NCI-H1092 treated with DMSO at 0.1 percent for 48 hours (cell line): ENCODE data around the gene GPR39.

ENCODE experiments used
- DNase-seq: peaks from one replicate; lab custom pipeline; 2025; lab: John Stamatoyannopoulos, UW

Gene GPR39

DNA sequence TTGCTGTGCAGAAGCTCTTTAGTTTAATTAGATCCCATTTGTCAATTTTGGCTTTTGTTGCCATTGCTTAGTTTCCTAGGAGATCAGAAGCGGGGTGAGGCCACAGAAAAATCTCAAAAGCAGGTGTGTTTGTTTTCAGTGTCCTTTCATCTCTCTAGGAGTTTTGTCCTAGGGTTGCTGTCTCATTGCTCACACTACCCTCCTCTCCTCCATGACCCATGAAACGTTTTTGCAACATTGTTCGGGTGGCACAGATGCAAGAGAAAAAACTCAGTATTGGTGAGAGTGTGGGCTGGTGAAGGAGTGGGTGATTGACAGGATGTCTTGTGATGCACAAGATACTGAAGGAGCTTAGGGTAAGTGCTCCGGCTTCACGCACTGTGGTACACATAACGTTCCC, 149.8 kb downstream of the GPR39 start:
- DNase-seq, result no peak

DNA sequence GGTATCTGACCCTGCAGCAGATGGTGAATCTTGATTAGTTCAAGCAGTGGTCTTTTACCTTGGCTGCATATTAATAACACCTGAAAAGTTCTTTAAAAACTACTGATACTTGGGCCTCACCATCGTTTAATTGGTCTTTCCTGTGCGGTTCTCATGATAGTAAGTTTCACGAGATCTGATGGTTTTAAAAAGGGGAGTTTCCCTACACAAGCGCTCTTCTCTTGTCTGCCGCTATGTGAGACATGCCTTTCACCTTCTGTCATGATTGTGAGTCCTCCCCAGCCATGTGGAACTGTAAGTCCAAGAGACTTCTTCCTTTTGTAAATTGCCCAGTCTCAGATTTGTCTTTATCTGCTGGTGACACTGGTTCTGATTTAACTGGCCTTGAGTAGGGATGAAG, 151.1 kb downstream of the GPR39 start:
- DNase-seq, result no peak

DNA sequence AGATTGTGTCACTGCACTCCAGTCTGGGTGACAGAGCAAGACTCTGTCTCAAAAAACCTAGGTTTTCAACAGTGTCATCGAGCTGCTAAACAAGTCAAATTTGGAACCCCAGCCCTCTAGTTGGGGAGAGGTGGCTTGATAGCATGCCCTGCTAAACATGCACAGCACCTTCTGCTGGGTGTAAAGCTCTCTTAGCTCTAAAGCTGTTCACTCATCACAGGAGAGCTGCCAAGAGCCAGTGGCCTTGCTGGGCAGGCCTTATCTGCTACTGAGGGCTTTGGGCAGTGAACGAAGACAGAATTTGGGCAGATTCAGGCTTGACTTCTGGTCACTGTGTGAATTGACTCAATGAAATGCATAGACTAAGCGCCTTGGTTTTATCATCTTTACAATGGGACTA, 152.1 kb downstream of the GPR39 start:
- DNase-seq, result no peak

DNA sequence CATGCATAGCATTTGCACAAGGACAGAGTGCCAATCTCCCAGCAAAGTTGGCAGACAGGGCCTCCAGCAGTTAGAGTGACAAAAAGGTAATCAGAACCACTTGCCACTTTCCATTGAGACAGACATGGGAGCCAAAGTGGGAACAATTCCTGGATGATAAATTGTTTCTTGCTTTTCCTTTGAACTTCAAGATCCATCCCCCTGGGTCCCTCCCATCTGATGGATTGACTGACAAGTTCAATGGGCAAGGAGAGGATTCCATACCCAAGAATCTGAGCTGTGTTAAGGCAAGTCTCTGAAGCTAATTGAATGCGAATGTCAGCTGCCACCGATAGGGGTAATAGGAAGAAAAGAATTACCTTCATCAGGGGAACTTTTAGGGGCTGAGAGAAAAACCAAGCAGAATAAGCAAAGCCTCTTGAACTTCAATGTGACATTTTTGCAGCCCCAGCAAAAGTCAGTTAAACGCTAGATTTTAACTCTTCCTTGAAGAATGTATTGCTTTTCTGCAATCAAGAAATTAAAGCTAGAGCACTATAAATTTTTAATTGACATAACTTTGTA, 156.9 kb downstream of the GPR39 start:
- no peak for DNase-seq

DNA sequence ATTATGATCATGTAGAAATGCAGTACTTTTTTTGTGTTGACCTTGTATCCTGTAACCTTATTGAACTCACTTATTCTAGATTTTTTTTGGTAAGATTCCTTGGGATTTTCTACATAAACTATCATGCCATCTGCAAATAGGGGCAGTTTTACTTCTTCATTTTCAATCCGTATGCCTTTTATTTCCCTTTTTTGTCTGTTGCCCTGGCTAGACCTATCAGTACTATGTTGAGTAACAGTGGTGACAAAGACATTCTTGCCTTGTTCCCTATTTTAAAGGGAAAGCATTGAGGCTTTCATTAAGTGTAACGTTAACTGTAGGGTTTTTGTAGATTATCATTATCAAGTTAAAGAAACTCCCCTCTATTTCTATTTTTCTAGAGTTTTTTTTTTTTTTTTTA, 161.1 kb downstream of the GPR39 start:
- DNase-seq, result no peak

DNA sequence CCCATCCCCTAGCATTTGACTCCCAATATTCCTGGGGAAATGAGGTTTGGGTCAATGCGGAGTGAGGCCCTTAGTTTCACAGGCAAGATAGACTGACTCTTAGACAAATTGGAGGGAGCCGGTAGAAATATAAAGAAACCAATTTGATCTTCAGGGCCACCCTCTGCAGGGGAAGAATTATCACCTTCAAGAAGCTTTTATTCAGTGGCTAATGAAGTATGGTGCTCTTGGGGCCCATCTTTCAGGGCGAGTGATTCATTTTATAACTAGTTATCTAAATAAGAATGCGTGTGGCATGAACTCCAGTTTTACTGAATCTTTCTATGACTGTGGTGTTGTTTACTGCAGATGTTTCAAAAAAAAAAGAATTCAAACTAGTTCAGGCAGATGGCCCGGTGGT, 165.0 kb downstream of the GPR39 start:
- DNase-seq, result no peak

DNA sequence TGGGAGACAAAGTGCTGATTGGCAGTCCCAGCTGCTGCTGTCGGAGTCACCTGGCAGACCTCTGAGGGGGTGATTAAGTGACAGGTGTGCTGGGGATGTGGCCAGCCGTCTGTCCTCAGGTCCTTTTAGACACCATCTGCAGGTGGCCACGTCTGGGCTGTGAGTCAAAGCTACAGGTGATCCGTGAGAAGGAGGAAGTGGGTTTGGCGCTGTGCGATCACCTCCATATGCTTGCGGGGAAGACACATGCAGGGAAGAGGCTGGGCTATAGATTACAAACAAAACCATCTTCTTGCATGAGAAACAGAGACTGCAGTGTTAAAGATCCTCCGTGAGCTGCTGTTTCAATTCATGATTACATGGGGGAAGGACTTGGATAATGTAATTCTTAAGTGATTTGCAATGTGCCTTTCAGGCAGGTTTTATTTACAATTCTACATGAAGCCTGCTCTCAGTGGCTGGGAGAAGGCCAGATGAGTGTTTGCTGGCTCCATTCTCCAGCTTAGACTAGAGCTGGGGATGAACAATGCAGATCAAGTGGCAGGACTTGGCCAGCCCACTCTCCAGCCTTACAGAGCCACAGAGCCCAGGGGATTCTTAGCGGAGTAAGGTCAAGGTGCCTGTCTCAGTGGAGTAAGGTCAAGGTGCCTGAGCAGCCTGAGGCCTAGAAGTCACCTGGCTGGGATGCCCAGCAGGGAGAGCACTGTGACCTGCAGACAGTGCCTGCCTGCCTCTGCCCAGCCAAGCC, 165.6 kb downstream of the GPR39 start:
- peak; percentile 90 for DNase-seq

DNA sequence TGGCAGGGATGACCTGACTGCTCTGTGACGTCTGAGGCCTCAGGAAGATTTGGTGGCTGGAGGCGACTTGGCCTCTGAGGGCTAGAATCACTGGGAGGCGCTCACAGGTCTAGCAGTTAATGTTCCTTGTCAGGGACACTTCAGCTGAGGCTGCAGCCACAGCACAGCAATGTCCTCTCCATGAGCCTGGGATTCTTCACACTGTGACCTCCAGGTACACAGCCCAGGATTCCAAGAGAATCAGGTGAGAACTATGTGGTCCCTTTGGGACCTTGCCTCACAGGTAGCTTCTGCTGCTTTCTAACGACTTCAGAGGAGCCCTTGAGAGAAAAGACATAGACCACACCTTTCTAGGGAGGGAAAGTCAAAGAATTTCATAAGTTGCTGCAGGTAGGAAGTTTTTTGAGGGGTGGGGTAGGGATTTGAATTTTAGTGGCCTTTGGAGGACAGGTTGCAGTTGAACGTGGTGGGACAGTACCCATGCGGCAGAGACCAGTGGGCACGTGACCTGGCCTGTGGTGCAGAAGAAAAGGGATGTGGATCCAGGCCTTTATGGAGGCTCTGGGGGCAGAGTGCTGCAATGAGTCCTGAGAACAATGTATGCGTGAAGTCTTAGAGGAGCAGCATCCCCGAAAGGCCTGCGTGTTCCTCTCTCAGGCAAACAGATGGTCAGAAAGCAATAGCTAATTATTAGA, 167.2 kb downstream of the GPR39 start:
- no peak for DNase-seq

DNA sequence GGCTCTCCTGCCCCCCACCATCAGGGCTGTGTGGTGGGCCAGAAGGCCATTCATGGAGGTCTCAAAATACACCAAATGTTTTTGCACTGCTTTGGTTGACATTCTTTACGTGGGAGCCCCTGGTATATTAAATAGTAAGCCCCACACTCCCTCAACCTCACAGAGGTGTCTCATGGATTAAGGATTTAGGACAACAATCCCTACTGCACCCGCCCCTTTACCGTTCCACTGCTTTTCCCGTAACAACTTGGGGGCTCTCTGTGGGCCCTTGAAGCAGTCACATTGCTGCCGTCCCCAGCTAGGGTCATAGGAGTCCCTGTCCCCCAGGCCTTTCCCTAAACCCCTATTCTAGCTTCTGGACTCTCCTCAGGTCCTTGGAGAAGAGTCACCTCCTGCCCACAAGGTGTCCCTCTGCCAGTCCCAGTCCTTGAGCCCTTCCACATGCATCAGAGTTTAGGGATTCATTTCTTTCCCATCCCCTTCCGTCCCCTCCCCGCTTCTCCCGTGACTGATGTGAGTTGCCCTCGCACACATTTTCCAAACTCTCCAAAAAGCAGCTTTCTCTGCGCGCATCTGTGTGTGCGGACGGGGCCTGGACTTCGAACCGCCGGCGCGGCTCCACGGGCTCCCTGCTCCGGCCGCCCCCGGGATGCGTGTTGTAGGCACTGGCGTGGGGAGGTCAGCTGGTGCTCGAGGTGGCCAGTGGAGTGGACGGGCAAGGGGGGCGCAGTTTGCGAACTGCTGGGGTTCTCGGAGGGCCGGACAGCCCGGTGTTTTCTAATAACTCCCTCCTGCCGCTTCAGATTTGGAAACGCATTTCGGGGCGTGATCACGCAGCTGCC, 168.6 kb downstream of the GPR39 start:
- no peak for DNase-seq

DNA sequence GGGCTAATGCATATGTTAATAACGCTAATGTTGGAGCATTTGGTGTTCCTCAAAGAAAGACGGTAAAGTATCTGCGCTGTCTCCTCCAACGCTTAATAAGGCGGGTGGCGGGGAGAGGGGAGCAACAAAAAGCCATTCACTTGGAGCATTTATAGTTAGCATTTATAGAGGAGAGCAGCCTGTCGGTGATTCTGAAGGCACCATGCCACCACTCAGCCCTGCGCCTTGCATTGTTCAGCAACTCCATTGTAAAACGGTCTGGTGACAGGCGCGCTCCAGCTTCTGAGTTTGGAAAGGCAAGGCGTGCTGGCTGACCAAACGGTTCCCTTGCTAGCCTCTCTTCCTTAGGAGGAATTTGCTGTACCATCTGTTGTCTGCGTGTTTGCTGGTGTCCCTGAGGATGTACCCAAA, 169.5 kb downstream of the GPR39 start:
- no peak for DNase-seq

DNA sequence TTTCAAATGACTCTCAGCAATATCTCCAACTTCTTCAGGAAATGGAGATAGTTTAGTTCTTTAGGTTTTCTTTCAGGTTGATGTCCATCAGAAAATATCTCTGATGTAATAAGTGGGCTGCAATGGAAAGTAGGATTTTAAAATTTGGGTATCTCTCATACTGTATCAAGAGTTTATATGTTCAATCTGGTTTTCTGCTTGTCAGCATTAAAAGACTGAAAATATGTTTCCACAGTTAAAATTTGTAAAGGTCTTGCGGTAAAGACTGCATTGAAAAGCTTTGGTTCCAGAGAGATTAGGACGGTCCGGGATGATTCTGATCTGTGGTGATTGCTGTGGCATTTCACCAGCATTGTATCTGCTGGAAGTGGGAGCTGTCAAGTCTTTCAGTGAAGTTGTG, 170.2 kb downstream of the GPR39 start:
- no peak for DNase-seq

DNA sequence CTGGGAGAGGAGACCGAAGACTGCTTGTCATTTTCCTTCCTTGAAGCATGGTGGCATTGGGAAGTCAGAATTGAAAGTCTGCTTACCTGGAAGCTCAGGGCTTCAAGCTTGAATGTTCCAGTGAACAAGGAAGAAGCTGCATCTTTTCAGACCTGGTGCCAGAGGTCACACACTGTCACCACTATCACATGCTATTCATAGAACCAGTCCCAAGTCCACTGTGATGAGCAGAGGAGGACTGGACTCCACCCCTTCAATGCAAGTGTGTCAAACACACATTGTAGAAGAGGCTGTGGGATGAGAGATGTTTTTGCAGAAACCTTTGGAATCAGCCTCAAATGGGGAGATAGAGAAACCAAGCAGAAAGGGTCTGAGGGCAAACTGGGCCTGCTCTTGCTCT, 172.0 kb downstream of the GPR39 start:
- no peak for DNase-seq

DNA sequence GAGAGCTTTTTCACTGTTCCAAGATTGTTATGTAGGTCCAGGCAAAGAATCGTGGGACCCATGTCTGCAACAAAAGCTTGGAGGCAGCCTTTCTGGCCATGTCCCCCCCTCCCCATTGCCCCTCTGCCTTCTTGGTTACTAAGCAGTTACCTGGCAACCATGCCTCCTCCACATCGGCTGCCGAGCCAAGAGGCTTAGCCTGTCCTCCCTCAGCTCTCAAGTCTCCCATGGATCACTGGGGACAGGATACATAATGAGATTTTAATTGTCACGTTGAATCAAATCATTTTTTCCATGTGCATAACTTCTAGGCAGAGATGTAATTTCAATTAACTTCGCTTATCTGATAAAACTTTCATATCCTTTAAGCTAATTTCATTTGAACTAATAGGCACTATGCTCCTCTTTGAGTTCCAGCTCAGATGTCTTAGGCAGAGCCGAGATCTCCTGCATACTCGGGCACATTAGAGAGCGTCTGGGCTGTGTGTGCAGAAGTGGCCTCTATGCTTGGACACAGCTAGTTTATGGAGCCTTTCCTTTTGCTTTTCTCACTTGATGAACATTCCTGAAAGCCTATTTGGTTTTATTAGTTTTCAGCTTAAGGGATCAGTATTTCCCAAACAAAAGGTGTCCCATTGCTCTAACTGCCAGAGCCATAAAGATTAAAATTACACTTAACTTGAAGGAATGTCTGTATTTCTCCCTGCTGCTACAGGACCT, 172.7 kb downstream of the GPR39 start:
- DNase-seq, result peak; percentile 13

DNA sequence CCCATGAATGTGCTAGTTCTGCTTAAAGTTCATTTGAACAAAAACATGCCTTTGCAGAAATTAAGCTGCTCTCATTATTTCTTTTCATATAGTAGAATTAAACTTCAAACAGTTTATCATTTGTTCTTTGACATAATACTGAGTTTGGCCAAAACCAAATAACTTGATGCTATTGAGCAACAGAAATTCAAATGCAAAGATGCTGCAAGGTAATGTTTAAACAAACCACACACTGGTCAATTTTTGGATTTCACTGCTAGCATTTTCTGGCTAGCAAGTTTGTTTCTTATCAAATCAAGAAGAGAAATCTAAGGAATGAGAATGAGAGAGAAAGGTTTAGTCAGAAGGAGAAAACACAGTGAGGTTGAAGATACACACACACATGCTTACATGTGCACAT, 173.4 kb downstream of the GPR39 start:
- DNase-seq, result no peak

DNA sequence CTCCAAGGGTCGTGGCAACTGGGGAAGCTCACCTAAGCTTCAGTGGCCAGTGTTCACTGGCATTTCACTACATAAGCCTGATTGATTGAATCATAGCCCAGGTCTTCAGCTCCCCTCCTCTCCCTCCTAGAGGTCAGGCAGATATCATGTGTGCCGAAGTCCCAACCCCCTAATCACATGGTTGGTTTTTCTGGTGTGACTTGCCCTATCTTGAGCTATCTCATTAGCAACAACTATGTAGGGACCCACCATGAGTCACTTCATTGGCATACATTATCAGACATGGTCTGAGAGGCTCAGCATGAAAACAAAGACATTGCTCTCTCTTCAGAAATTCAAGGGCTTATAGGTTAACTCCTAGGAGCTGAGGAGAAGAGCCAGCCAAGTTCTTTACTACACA, 176.6 kb downstream of the GPR39 start:
- no peak for DNase-seq

DNA sequence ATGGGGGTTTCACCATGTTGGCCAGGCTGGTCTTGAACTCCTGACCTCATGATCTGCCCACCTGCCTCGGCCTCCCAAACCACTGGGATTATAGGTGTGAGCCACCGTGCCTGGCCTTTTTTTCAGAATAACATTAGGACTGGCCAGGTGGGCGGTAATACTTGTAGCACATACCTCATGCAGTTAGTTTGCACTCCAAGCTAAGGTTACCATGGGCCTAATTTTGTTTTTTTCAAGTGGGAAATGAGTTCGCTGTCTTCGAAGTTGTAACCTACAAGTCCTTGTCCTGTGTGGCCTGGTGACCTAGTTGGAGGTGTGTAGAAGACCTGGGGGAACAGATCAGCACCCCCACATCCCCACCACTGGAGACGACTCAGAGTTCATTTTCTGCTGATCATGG, 178.6 kb downstream of the GPR39 start:
- no peak for DNase-seq

DNA sequence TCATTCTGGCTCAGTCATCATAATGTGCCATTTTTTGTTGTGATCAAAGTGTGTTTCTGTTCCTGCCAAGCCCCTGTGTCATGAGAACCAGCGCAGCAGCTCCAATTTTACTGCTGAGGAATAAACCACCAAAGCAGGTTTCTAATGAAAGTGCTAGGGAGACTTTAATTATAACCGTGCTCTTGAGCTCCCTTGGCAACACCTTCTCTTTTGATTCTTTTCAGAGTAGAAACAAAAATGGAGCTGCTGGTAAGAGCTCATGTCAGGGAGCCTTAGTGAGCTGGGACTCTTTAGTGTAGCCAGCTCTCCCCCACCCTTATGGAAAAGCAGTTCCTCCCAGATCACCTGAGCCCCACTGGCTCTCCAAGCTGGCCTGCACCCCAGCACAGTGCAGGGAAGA, 179.1 kb downstream of the GPR39 start:
- no peak for DNase-seq

DNA sequence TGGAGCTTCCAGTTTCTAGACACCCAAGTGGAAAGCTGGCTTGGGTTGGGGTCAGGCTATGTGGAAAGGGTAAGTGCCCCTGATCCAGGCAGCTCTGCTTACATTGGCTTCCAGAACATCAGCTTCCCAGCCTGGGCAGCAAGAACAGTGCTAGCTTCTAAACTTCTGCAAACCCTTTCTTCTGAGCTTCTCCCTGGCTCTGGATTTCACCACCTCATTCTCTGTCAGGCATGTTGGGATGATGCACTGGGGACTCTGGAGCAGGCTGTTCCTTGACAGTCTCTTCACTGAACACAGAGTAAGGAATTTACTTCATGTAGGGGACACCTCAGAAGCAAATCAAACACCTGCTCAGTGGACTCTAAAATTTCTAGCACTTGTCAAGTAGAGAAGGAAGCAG, 180.6 kb downstream of the GPR39 start:
- no peak for DNase-seq

DNA sequence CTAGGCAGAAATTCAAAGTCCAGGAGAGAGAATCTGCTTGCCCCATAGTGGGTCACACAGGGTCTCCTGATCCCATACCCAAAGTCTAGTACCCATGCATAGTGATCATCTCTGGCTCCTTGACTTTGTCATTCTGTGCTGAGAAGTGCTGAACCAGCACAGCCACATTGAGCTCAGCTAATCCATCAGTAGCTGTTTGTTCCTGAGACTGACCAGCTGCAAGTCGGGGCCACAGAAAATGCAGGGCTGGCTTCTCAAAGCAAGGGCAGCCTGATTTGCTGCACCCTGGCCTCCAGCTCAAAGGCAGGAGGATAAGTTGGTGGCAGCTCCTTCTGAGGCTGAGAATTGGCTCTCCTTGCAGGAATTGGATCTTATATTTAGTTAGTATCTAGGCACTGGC, 181.2 kb downstream of the GPR39 start:
- no peak for DNase-seq

DNA sequence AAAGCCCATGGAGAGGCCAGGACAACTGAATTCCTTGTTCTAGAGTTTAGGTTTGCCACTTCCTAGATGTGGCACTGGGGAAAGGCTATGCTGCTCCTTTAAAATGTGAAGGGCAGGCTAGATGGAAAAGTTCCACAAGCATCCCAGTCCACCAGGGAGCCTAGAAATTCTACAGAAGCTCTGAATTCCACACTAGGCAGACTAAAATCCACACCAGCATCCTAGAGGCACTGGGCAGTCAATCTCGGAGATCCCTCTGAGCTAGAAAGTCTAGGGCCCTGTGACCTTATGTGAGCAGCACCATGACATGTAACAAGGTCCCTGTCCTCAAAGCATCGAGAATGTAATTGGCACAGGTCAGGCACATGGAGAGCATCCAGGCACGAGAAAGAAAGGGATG, 181.9 kb downstream of the GPR39 start:
- no peak for DNase-seq

DNA sequence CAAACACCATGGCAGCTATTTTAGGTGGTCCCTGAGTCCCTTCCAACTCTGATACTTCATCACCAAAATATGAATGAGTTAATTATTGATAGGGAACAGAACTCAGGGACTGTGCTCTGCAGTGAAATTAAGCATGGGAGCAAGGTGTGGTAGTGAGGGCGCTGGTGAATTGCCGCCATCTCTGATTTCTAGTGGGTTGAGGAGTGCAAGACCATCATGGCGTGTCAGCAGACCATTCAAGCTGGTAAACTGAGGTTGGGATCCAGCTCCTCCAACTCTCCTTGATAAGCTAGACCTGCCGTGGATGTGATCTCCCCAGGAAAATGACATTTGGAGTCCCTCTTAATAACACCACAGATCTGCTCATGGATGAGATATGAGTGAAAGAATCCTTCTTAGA, 183.0 kb downstream of the GPR39 start:
- DNase-seq, result no peak

DNA sequence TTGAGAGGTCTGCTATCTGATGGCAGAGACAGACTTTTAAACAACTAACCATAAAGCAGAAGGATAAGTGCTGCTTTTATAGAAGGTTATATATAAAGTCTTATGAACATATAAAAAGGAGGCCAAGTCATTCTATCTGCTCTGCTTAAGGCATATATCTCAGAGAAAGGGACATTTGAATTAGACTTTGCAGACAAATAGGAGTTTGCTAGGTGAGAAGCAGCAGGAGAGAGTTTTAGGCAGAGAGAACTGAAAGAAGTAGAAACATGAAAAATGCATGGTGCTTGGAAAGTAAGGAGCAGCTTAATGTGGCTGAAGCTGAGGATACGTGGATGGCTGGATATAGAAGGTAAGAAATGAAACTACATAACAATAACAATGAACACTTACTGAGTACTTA, 188.0 kb downstream of the GPR39 start:
- no peak for DNase-seq
